K562 (cell line): ENCODE measurements around the gene EZH2. TPM values are rescaled to one million over a fixed set of nuclear protein-coding genes. Genes with fewer than 3 reads are reported as not detected.
A peak's percentile ranks its signal among the peaks of the same experiment; 100 is the strongest.

ENCODE experiments used
- AFF1 ChIP-seq, 2 experiments: fragments of 450-650 bp; IDR thresholded peaks; 2 replicates each; pipeline ENCODE4 v1.6.1; 2018; ENCODE audit warnings: mild to moderate bottlenecking in 2 of 2, low read depth in 1 of 2; ENCODE audit not compliant: partially characterized antibody in 2 of 2
- BCL6 ChIP-seq: fragments of 250-450 bp; sonication (Bioruptor Pico); IDR thresholded peaks from 2 replicates; pipeline ENCODE4 v1.4.0; 2020
- BMI1 ChIP-seq: fragments of 150-350 bp; IDR thresholded peaks from 2 replicates; pipeline ENCODE4 v1.6.1; 2014; ENCODE audit warnings: low read length
- CTBP1 ChIP-seq: fragments of 450-650 bp; IDR thresholded peaks from 2 replicates; pipeline ENCODE4 v1.6.1; 2016; ENCODE audit warnings: borderline replicate concordance
- E2F6 ChIP-seq, 2 experiments: IDR thresholded peaks; 2 replicates each; pipeline ENCODE4 v1.6.1; 2011; ENCODE audit warnings: borderline replicate concordance in 1 of 2, control low read depth in 1 of 2, low read depth in 1 of 2, low read length in 1 of 2, mild to moderate bottlenecking in 1 of 2, mixed read lengths in 1 of 2, moderate library complexity in 1 of 2; ENCODE audit not compliant: insufficient read depth in 1 of 2, insufficient read length in 1 of 2, poor library complexity in 1 of 2, severe bottlenecking in 1 of 2; ENCODE audit errors: extremely low read depth in 1 of 2
- ELF4 ChIP-seq: fragments of 450-650 bp; formaldehyde crosslinking; IDR thresholded peaks from 2 replicates; pipeline ENCODE4 v1.4.0; 2022; ENCODE audit warnings: missing genetic modification characterization
- ETS2 ChIP-seq: IDR thresholded peaks from 2 replicates; pipeline ENCODE4 v1.6.1; 2016; ENCODE audit warnings: borderline replicate concordance, missing genetic modification characterization, mild to moderate bottlenecking, moderate library complexity, missing compliant biosample characterization; ENCODE audit not compliant: poor library complexity, severe bottlenecking
- HDAC1 ChIP-seq, 2 experiments: fragments of 450-650 bp; IDR thresholded peaks; 2 replicates each; pipeline ENCODE4 v1.6.1; 2016 to 2017; ENCODE audit warnings: inconsistent platforms in 1 of 2, mild to moderate bottlenecking in 1 of 2, moderate library complexity in 1 of 2
- HSF4 ChIP-seq: fragments of 250-450 bp; sonication (Bioruptor Pico); IDR thresholded peaks from 2 replicates; pipeline ENCODE4 v2.1.2; 2022; ENCODE audit warnings: mild to moderate bottlenecking, moderate library complexity, borderline replicate concordance
- POLR2AphosphoS5 ChIP-seq: IDR thresholded peaks from 2 replicates; pipeline ENCODE4 v1.6.1; 2011; ENCODE audit warnings: mild to moderate bottlenecking, low read depth, low read length, moderate library complexity; ENCODE audit not compliant: control insufficient read depth, insufficient read depth
- SIX5 ChIP-seq, 2 experiments: IDR thresholded peaks; 2 replicates each; pipeline ENCODE4 v1.6.1; 2011; ENCODE audit warnings: low read length in 2 of 2, borderline replicate concordance in 1 of 2, low read depth in 1 of 2, mild to moderate bottlenecking in 1 of 2, moderate library complexity in 1 of 2; ENCODE audit not compliant: insufficient read depth in 1 of 2
- SOX6 ChIP-seq: fragments of 450-650 bp; IDR thresholded peaks from 2 replicates; pipeline ENCODE4 v1.6.1; 2014; ENCODE audit warnings: mild to moderate bottlenecking
- SRSF3 ChIP-seq: fragments of 200-400 bp; formaldehyde crosslinking; IDR thresholded peaks from 2 replicates; pipeline ENCODE4 v1.6.1; 2016; ENCODE audit warnings: mild to moderate bottlenecking, low read length, moderate library complexity; ENCODE audit not compliant: insufficient read depth
- TCF3 ChIP-seq: sonication (generic); formaldehyde crosslinking; IDR thresholded peaks from 2 replicates; pipeline ENCODE4 v1.4.0; 2020; ENCODE audit warnings: mild to moderate bottlenecking, missing genetic modification reagents
- WHSC1 ChIP-seq: IDR thresholded peaks from one replicate; pipeline ENCODE4 v1.6.1; 2012; ENCODE audit warnings: low read length, control low read depth, inconsistent platforms
- ZBTB34 ChIP-seq: fragments of 250-450 bp; sonication (Bioruptor Pico); IDR thresholded peaks from 2 replicates; pipeline ENCODE4 v1.8.0; 2021; ENCODE audit warnings: mild to moderate bottlenecking, moderate library complexity
- ZKSCAN3 ChIP-seq: fragments of 250-450 bp; sonication (Bioruptor Pico); IDR thresholded peaks from 2 replicates; pipeline ENCODE4 v1.4.0; 2020
- ZNF316 ChIP-seq: fragments of 450-650 bp; IDR thresholded peaks from 2 replicates; pipeline ENCODE4 v1.6.1; 2016
- ZNF507 ChIP-seq: conservative IDR thresholded peaks from 2 replicates; pipeline ENCODE4 v1.6.1; 2017; ENCODE audit warnings: missing genetic modification characterization, missing compliant biosample characterization
- ZNF511 ChIP-seq: sonication (generic); formaldehyde crosslinking; IDR thresholded peaks from 2 replicates; pipeline ENCODE4 v1.8.0; 2022; ENCODE audit warnings: mild to moderate bottlenecking, missing genetic modification reagents
- ZNF76 ChIP-seq: fragments of 250-450 bp; sonication (Bioruptor Pico); IDR thresholded peaks from 2 replicates; pipeline ENCODE4 v1.4.0; 2020; ENCODE audit warnings: mild to moderate bottlenecking, moderate library complexity, borderline replicate concordance
- polyA plus RNA-seq, 8 experiments: library from polyadenylated mRNA; depleted of rRNA in 4 of 8; stranded (reverse) in 5 of 8; unstranded in 3 of 8; fragments of >200 nt; fragmentation: Nextera tagmentation in 2 of 8; fragmentation: Illumina TruSeq in 1 of 8; extraction: Ambion mirVana in 2 of 8; extraction: Trizol in 1 of 8; gene quantifications; 2 replicates each; pipeline versions ENCODE4 v1.2.1 to v1.2.3, GENCODE V29; 2011 to 2014; ENCODE audit warnings: inconsistent platforms in 1 of 8, missing spikeins in 1 of 8
- total RNA-seq, 7 experiments: library from RNA; depleted of rRNA in 6 of 7; stranded (reverse); fragments of >200 nt in 6 of 7; fragmentation: Illumina TruSeq in 2 of 7; extraction: Trizol in 2 of 7; gene quantifications; 2 replicates each; pipeline versions ENCODE4 v1.2.1 to v1.2.3, GENCODE V29; 2011 to 2021; ENCODE audit warnings: low replicate concordance in 1 of 7

The EZH2 gene
- total and polyA plus RNA-seq, 9 of the 15 experiments (the other 6 are each of a cell fraction or from before 2014, with no cell fraction given), result 48.7 to 175 (median 98.6) TPM

GRCh38 chr7:148884299-148885022 is 370 bp upstream of the EZH2 start (continued):
- TF ChIP-seq ZNF316, result no peak
- TF ChIP-seq HDAC1 (IDR thresholded peaks at IDR 0.05), result peak in 1 of 2 experiments; percentile 93; a peak in 2 of 4 replicates
- no peak for TF ChIP-seq BMI1
- peak; percentile 78; the same call in 1 of the 2 replicates for TF ChIP-seq POLR2AphosphoS5
- peak; percentile 99 for TF ChIP-seq CTBP1
- no peak for TF ChIP-seq BCL6 (CRISPR knock-in tag)
- TF ChIP-seq SRSF3, result no peak
- no peak for TF ChIP-seq AFF1 (IDR thresholded peaks at IDR 0.05; ENCODE audit: low read depth in 1 of 2, partially characterized antibody in 2 of 2)
- TF ChIP-seq ETS2 (tag), result no peak
- TF ChIP-seq ZNF511 (CRISPR knock-in tag), result peak; percentile 97
- peak; percentile 73; the same call in 1 of the 2 replicates for TF ChIP-seq SOX6
- TF ChIP-seq ZKSCAN3, result no peak
- no peak for TF ChIP-seq SIX5 (IDR thresholded peaks at IDR 0.05; ENCODE audit: borderline replicate concordance in 1 of 2, insufficient read depth in 1 of 2, low read depth in 1 of 2, low read length in 2 of 2)
- no peak for TF ChIP-seq ZBTB34
- peak; percentile 18 for TF ChIP-seq TCF3 (CRISPR knock-in tag)
- no peak for TF ChIP-seq ZNF507 (tag)
- TF ChIP-seq WHSC1, result no peak
- no peak for TF ChIP-seq ZNF76 (CRISPR knock-in tag)
- peak; percentile 97 to 99 for TF ChIP-seq E2F6 (IDR thresholded peaks at IDR 0.05; ENCODE audit: borderline replicate concordance in 1 of 2, extremely low read depth in 1 of 2, insufficient read depth in 1 of 2, insufficient read length in 1 of 2, low read depth in 1 of 2, low read length in 1 of 2, poor library complexity in 1 of 2, severe bottlenecking in 1 of 2)
- no peak for TF ChIP-seq HSF4
- no peak for TF ChIP-seq ELF4 (CRISPR knock-in tag)
